Upper lobe of left lung (tissue), 6 donors: ENCODE data around the gene LSR. TPM values are rescaled to one million over a fixed set of nuclear protein-coding genes. Genes with fewer than 3 reads are reported as not detected.

Source experiments
- ATAC-seq, 2 donors: fragments of 200-7000 bp; cut with Tn5 transposase; one replicate each; pipeline ENCODE4 v1.9.1; 2022; ENCODE audit warnings: mild to moderate bottlenecking in 2 of 2, moderate library complexity in 2 of 2; ENCODE audit not compliant: low FRiP score in 2 of 2
- DNase-seq, 2 donors: peaks; one replicate each; pipeline ENCODE4 v3.0.0-alpha.2; 2019 to 2020
- H3K27ac ChIP-seq, 4 donors: fragments of 200-600 bp; sonication (generic); one replicate each; pipeline ENCODE4 v1.5.1; 2016 to 2019
- H3K27me3 ChIP-seq, 4 donors: fragments of 200-600 bp; sonication (generic); one replicate each; pipeline ENCODE4 v1.5.1; 2017 to 2019
- H3K36me3 ChIP-seq, 4 donors: fragments of 200-600 bp; sonication (generic); one replicate each; pipeline ENCODE4 v1.5.1; 2016 to 2019
- H3K4me1 ChIP-seq, 4 donors: fragments of 200-600 bp; sonication (generic); one replicate each; pipeline ENCODE4 v1.5.1; 2018 to 2019
- H3K4me3 ChIP-seq, 4 donors: fragments of 200-600 bp; sonication (generic); one replicate each; pipeline ENCODE4 v1.5.1; 2017 to 2019; ENCODE audit warnings: mild to moderate bottlenecking in 2 of 4, moderate library complexity in 1 of 4
- H3K9me3 ChIP-seq, 4 donors: fragments of 200-600 bp; sonication (generic); one replicate each; pipeline ENCODE4 v1.5.1; 2018 to 2019
- EP300 ChIP-seq, 4 donors: sonication (generic); formaldehyde crosslinking; IDR thresholded peaks; one replicate each; pipeline ENCODE4 v1.5.1; 2017; ENCODE audit warnings: antibody characterized with exemption in 4 of 4, control low read depth in 2 of 4
- POLR2A ChIP-seq, 4 donors: fragments of 450-650 bp; IDR thresholded peaks; one replicate each; pipeline ENCODE4 v1.5.1; 2016 to 2017; ENCODE audit warnings: antibody characterized with exemption in 4 of 4, mild to moderate bottlenecking in 2 of 4
- POLR2AphosphoS5 ChIP-seq, 2 donors: sonication (generic); formaldehyde crosslinking; IDR thresholded peaks; one replicate each; pipeline ENCODE4 v1.5.1; 2017; ENCODE audit warnings: antibody characterized with exemption in 2 of 2
- WGBS, 2 donors: methylation state at CpG; one replicate each; pipeline ENCODE4 v1.1.5; 2017 to 2018; 5-methylcytosine and 5-hydroxymethylcytosine counted together
- total RNA-seq, 6 donors: library from RNA; depleted of rRNA in 4 of 6; stranded (reverse); fragments of >200 nt in 4 of 6; gene quantifications; one replicate each; pipeline versions ENCODE4 v1.1.0 to v1.2.1, GENCODE V29; 2016 to 2021
- TF ChIP-seq, protein P1 (sequence below), 6 experiments: fragments of 450-650 bp in 4 of 6; fragments of 200-600 bp in 2 of 6; sonication (generic) in 2 of 6; IDR thresholded peaks; one replicate each; pipeline ENCODE4 v1.5.1; 2016 to 2019; ENCODE audit warnings: antibody characterized with exemption in 6 of 6
- donor health status: DM: no; HTN: no; CAD: no; lungs with moderate emphysema.
- donor health status: DM: no; HTN: yes; CAD: no; lungs with severe emphysema.

LSR gene
- total RNA-seq, 6 donors from 2014 or later = 54.5 to 151 (median 76.5) TPM

DNA sequence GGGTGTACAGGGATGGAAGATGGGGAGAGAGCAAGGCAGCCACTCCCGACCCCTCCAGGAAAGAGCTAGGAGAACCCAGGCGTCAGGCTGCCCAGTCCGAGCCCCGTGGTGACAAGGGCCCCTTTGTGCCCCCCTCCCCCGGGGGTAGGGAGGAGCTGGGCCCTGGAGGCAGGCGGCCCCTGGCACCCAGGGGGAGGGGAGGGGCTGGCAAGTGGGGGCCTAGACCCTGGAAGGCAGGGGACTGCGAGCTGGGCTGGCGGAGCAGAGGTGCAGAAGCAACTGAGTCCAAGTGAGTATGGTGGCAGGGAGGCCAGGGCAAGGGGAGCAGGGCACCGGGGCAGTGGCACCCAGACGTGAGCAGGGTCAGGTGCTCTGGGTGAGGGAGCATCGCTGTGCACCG is 43.1 kb downstream of the LSR start, which contains the start of gene MAG:
Gene MAG (plus strand): TSS at position 246 of the 400 bp plus-strand sequence. CDS start 3,248 bp downstream, outside the sequence.
- ATAC-seq (no peak), DNase-seq (peak in 1 of 2 donors; percentile 56)
- H3K4me1 ChIP-seq = no peaks in the 10 kb centered on the region
- TF ChIP-seq EP300 (IDR thresholded peaks at IDR 0.05) = no peak
- no peaks in the 10 kb centered on the region for H3K9me3 ChIP-seq
- 73 to 84% methylated on average over 8 to 12 of the region's 12 CpGs for WGBS, 2 donors
- H3K27me3 ChIP-seq = no peaks in the 10 kb centered on the region
- H3K36me3 ChIP-seq = no peaks in the 10 kb centered on the region
- H3K27ac ChIP-seq = no peak within 1 kb of the TSS
- no peak within 1 kb of the TSS for H3K4me3 ChIP-seq

DNA sequence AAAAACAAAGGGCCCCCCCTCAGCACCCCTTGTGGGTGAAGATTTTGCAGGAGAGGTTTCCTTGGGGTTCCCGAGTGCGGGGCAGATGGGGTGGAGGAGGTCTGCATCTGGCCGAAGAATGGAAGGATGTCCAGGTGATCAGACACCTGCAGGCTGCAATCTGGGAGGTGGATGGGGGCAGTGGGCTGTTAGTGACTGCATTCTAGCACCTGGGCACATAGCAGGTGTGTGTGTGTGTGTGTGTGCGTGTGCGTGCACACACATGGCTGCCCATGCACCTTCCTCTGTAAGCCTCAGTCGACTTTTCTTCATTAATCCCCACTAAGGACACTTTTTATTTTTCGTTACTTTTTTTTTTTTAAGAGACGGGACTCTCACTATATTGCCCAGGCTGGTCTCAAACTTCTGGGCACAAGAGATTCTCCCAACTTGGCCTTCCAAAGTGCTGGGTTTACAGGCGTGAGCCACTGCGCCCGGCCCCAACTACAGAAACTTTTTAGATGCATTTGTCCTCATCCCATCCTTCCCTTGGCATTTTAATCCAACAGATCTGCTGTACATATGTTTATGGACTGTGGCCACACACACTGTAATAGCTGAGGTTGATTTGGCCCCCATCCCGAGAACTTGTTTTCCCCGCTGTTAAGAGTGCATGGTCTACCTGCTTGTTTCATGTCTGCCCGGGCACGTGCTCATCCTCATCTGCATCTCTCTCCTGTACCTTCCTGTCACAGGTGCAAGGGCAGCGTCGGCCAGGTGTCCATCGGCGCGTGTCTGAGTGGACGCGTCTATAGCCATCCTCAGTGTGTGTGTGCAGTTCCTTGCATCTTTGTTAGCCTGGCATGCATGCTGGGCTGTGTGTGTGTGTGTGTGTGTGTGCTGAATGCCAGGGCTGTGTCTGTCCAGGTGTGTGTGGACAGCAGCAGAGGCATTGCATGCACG is 43.9 kb downstream of the LSR start:
- ATAC-seq = peak in 1 of 2 donors; percentile 4
- no peak for TF ChIP-seq EP300 (IDR thresholded peaks at IDR 0.05)
- no peak for DNase-seq
- 81 to 83% methylated on average over 16 to 23 of the region's 23 CpGs for WGBS, 2 donors
- Histone ChIP-seq H3K4me1 (no peaks in the 10 kb centered on the region), H3K9me3 (no peaks in the 10 kb centered on the region), H3K4me3 (no peak overlapping the region), H3K27ac (no peak overlapping the region), H3K27me3 (no peaks in the 10 kb centered on the region), H3K36me3 (no peaks in the 10 kb centered on the region)

DNA sequence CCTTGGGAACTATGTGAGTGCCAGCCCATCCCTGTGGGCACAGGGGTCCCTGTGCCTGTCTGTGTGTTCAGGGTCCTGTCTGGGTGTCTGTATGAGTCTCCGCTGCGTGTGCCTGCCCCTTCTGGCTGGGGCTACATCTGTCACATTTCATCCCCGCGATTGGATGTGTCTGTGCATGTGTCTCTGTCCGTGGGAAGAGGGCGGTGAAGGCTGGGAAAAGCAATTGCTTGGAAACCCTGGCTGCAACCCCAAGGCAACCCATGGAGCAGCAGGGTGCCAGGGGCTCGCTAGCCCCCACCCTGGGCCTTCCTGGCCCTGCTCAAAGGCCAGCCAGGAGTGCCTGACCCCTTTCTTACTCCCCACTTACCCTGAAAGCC is 44.5 kb downstream of the LSR start:
- ATAC-seq = no peak
- WGBS, 2 donors = 34 to 49% methylated on average over 5 to 6 of the region's 7 CpGs
- no peaks in the 10 kb centered on the region for H3K9me3 ChIP-seq
- H3K4me3 ChIP-seq = no peak overlapping the region
- TF ChIP-seq EP300 (IDR thresholded peaks at IDR 0.05) (no peak), POLR2A (IDR thresholded peaks at IDR 0.05) (no peak), POLR2AphosphoS5 (IDR thresholded peaks at IDR 0.05) (no peak)
- TF ChIP-seq, protein P1, sequence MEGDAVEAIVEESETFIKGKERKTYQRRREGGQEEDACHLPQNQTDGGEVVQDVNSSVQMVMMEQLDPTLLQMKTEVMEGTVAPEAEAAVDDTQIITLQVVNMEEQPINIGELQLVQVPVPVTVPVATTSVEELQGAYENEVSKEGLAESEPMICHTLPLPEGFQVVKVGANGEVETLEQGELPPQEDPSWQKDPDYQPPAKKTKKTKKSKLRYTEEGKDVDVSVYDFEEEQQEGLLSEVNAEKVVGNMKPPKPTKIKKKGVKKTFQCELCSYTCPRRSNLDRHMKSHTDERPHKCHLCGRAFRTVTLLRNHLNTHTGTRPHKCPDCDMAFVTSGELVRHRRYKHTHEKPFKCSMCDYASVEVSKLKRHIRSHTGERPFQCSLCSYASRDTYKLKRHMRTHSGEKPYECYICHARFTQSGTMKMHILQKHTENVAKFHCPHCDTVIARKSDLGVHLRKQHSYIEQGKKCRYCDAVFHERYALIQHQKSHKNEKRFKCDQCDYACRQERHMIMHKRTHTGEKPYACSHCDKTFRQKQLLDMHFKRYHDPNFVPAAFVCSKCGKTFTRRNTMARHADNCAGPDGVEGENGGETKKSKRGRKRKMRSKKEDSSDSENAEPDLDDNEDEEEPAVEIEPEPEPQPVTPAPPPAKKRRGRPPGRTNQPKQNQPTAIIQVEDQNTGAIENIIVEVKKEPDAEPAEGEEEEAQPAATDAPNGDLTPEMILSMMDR (IDR thresholded peaks at IDR 0.05) = no peak
- no peaks in the 10 kb centered on the region for H3K27me3 ChIP-seq
- no peaks in the 10 kb centered on the region for H3K4me1 ChIP-seq
- no peak overlapping the region for H3K27ac ChIP-seq
- no peak for DNase-seq
- H3K36me3 ChIP-seq = no peaks in the 10 kb centered on the region

DNA sequence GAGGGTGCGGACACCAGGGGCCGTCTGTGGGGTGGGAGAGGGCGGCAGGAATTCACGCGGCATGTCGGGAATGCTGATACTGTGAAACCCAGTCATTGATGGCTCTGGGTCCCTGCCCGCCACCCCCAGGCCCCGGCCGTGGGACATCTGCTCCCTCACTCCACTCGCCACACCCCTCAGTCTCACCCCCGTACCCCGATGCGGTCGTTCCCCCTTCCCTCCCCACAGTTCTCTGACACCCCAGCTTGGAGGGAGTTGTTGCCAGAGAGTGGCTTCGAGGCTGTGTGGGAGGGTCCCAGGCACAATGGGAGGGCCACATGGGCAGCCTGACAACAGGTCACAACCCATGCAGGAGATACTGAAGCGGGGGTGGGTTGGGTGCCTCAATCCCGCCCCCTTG is 45.0 kb downstream of the LSR start:
- TF ChIP-seq POLR2AphosphoS5 (IDR thresholded peaks at IDR 0.05) = no peak
- TF ChIP-seq, protein P1 (IDR thresholded peaks at IDR 0.05) = no peak
- TF ChIP-seq POLR2A (IDR thresholded peaks at IDR 0.05) = no peak
- Histone ChIP-seq H3K4me1 (no peaks in the 10 kb centered on the region), H3K4me3 (no peak overlapping the region), H3K9me3 (no peaks in the 10 kb centered on the region), H3K36me3 (no peaks in the 10 kb centered on the region), H3K27ac (no peak overlapping the region), H3K27me3 (no peaks in the 10 kb centered on the region)
- DNase-seq = peak in 1 of 2 donors; percentile 71
- no peak for ATAC-seq
- 69 to 75% methylated on average over 15 to 17 of the region's 17 CpGs for WGBS, 2 donors

DNA sequence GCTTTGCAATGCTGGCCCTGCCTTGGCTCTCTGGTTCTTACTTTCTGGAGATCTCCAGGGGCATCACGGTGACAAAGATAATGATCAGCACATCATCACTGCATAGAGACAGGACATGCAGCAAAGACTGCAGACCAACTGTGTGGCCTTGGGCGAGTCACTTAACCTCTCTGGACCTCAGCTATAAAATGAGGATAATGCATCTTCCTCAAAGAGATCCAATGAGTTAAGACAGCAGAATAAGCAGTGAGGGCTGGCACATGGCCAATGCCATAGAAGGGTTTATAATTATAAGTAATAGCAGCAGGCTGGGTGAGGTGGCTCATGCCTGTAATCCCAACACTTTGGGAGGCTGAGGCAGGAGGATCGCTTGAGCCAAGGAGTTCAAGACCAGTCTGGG is 45.5 kb downstream of the LSR start:
- no peaks in the 10 kb centered on the region for H3K36me3 ChIP-seq
- TF ChIP-seq POLR2A (IDR thresholded peaks at IDR 0.05) = no peak
- no peak for TF ChIP-seq EP300 (IDR thresholded peaks at IDR 0.05)
- TF ChIP-seq POLR2AphosphoS5 (IDR thresholded peaks at IDR 0.05) = no peak
- TF ChIP-seq, protein P1 (IDR thresholded peaks at IDR 0.05) = no peak
- H3K27ac ChIP-seq = no peak overlapping the region
- no peaks in the 10 kb centered on the region for H3K4me1 ChIP-seq
- no peaks in the 10 kb centered on the region for H3K9me3 ChIP-seq
- no peak overlapping the region for H3K4me3 ChIP-seq
- ATAC-seq (no peak), DNase-seq (no peak)
- WGBS, 2 donors = 79 to 86% methylated on average over 2 to 3 of the region's 3 CpGs
- no peaks in the 10 kb centered on the region for H3K27me3 ChIP-seq
